ENCODE measurements around the gene ZNF622. TPM values are rescaled to one million over a fixed set of nuclear protein-coding genes. Genes with fewer than 3 reads are reported as not detected.
A peak's percentile ranks its signal among the peaks of the same experiment; 100 is the strongest.
"Not testable (repeated sequence)": the region's sequence is repeated elsewhere in the genome, so short reads cannot be mapped to it uniquely, and the experiment has no call there.

Gene ZNF622
- total RNA-seq, 1 experiment from 2014 or later = 112 TPM

DNA sequence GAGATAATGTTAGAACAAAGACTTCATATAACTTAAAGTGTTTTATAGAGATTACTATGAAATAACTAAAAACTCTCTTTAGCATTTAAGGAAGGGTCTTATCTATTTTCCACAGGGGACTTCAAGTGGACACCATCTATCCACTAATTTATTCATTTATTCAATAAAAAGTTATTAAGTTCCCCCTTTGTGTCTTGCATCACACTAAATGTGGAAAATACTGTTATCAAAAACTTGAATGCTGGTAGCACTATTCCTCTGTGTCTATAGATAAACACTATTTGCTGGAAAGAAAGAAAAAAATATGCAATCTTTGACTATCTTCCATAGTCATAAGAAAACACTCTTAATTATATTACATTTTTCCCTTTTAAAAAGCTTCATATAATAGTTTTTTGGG is 20.1 kb upstream of the ZNF622 start:
- no peak for DNase-seq (ENCODE audit: low read depth, low spot score)
- in situ Hi-C loops (cut with HindIII; ENCODE audit: low pct_unique_long_range_greater_than_20kb, low sequenced_read_pairs) = loop anchor here (25.0 kb wide), 1 partner anchor 177 kb away; no protein-coding TSS in a partner anchor

GRCh38 chr5:16484081-16484480 is 18.5 kb upstream of the ZNF622 start:
- DNase-seq (ENCODE audit: low read depth, low spot score) = no peak
- in situ Hi-C loops (cut with HindIII; ENCODE audit: low pct_unique_long_range_greater_than_20kb, low sequenced_read_pairs) = loop anchor here (25.0 kb wide), 1 partner anchor 178 kb away; no protein-coding TSS in a partner anchor

GRCh38 chr5:16483361-16483760 is 17.8 kb upstream of the ZNF622 start:
- no peak for DNase-seq (ENCODE audit: low read depth, low spot score)
- in situ Hi-C loops (cut with HindIII; ENCODE audit: low pct_unique_long_range_greater_than_20kb, low sequenced_read_pairs) = loop anchor here (25.0 kb wide), 1 partner anchor 179 kb away; no protein-coding TSS in a partner anchor

- in situ Hi-C loops (cut with HindIII; ENCODE audit: low pct_unique_long_range_greater_than_20kb, low sequenced_read_pairs) = loop anchor here (25.0 kb wide), 1 partner anchor 179 kb away; no protein-coding TSS in a partner anchor
- no peak for DNase-seq (ENCODE audit: low read depth, low spot score)
These were observed 17.3 kb upstream of the ZNF622 start for GRCh38 chr5:16482891-16483290.

GRCh38 chr5:16480821-16481538 is 15.4 kb upstream of the ZNF622 start:
- DNase-seq (ENCODE audit: low read depth, low spot score) = no peak
- in situ Hi-C loops (cut with HindIII; ENCODE audit: low pct_unique_long_range_greater_than_20kb, low sequenced_read_pairs) = loop anchor here (25.0 kb wide), 1 partner anchor 181 kb away; no protein-coding TSS in a partner anchor

GRCh38 chr5:16480144-16480543 is 14.5 kb upstream of the ZNF622 start:
- in situ Hi-C loops (cut with HindIII; ENCODE audit: low pct_unique_long_range_greater_than_20kb, low sequenced_read_pairs) = loop anchor here (25.0 kb wide), 1 partner anchor 182 kb away; no protein-coding TSS in a partner anchor
- DNase-seq (ENCODE audit: low read depth, low spot score) = no peak

- no peak for DNase-seq (ENCODE audit: low read depth, low spot score)
- in situ Hi-C loops (cut with HindIII; ENCODE audit: low pct_unique_long_range_greater_than_20kb, low sequenced_read_pairs) = loop anchor here (25.0 kb wide), 1 partner anchor 185 kb away; no protein-coding TSS in a partner anchor
These were observed 11.9 kb upstream of the ZNF622 start for GRCh38 chr5:16477541-16477940.

DNA sequence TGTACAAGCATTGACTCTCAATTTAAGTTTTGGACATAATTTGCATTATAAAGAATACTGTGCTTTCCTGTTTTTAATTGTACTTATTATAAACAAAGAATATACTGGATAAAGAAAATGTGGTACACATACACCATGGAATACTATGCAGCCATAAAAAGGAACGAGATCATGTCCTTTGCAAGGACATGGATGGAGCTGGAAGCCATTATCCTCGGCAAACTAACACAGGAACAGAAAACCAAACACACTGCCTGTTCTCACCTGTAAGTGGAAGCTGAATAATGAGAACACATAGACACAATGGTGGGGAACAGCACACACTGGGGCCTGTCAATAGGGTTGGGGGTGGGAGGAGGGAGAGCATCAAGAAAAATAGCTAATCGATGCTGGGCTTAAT is 10.8 kb upstream of the ZNF622 start:
- in situ Hi-C loops (cut with HindIII; ENCODE audit: low pct_unique_long_range_greater_than_20kb, low sequenced_read_pairs) = loop anchor here (25.0 kb wide), 1 partner anchor 186 kb away; no protein-coding TSS in a partner anchor
- DNase-seq (ENCODE audit: low read depth, low spot score) = not testable (repeated sequence)

DNA sequence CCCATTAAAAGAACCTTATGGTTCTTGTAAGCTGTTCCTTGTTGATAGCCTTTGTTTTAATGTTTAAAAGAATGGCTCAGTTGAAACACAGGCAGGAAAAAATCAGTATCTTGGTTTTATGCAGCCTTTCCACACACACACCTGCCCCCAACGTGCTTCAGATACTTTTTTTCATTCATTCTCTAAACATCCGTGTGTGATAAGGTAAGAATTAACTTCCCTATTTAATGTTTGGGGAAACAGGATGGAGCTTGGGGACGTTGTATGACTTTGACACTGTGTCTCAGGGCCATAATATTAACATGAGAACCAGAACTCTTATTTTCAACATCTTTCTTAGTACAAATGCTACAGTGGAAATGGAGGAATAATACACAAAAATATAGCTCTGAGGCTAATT is 5.8 kb upstream of the ZNF622 start:
- DNase-seq (ENCODE audit: low read depth, low spot score) = no peak
- in situ Hi-C loops (cut with HindIII; ENCODE audit: low pct_unique_long_range_greater_than_20kb, low sequenced_read_pairs) = no loop called here

GRCh38 chr5:16467363-16468219 is 2.0 kb upstream of the ZNF622 start:
- DNase-seq (ENCODE audit: low read depth, low spot score) = no peak
- in situ Hi-C loops (cut with HindIII; ENCODE audit: low pct_unique_long_range_greater_than_20kb, low sequenced_read_pairs) = no loop called here

GRCh38 chr5:16464664-16465543 is 696 bp downstream of the ZNF622 start:
- DNase-seq (ENCODE audit: low read depth, low spot score) = no peak
- in situ Hi-C loops (cut with HindIII; ENCODE audit: low pct_unique_long_range_greater_than_20kb, low sequenced_read_pairs) = no loop called here

DNA sequence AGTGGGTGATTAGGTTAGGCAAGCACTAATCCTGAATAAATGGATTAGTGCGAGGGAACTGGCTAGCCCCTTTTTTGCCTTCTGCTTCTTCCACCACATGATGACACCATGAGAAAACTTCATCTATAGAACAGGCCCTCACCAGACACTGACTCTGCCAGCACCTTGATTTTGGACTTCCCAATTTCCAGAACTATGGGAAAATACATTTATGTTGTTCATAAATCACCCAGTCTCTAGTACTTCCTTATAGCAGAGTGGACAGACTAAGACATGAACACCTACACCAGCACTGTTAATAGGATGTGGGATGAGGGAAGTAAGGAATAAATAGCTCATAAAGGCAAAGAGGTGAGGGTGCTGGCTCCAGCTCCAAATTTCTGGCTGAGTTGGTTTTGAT is 1.4 kb downstream of the ZNF622 start:
- in situ Hi-C loops (cut with HindIII; ENCODE audit: low pct_unique_long_range_greater_than_20kb, low sequenced_read_pairs) = no loop called here
- DNase-seq (ENCODE audit: low read depth, low spot score) = no peak

DNA sequence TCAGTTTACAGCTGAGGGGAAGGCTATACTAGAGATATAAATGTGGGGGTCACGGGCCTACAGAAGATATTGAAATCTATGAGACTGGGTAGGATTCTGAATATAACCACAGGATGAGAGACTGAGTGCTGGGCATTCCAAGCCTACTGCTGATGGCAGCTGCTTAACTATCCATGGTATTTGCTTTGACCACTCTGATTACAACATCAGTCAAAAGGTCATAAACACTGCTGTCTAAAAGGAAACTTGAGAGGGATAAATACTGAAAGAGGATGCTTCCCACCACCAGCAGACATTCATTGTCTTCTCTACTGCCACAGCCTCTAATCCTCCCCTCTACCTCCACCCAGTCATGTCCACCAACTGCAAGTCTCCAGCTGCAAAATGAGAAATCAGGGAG is 3.8 kb downstream of the ZNF622 start:
- in situ Hi-C loops (cut with HindIII; ENCODE audit: low pct_unique_long_range_greater_than_20kb, low sequenced_read_pairs) = no loop called here
- DNase-seq (ENCODE audit: low read depth, low spot score) = peak; percentile 49

DNA sequence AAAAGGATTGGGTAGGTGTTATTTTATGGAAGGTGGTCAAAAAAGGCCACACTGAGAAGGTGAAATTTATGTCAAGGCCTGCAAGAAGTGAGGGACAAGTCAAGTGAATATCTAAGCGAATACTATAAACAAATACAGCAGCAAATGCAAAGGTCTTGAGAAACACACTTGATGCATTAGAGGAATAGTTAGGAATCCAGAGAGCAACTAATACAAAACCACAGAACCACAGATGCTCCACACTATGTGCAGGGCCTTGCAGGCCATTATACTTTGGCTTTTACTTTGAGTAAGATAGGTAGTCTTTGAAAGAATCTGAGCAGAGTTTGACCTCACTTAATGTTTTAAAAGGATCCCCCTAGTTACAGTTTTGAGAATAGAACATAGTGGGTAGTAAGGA is 4.6 kb downstream of the ZNF622 start:
- in situ Hi-C loops (cut with HindIII; ENCODE audit: low pct_unique_long_range_greater_than_20kb, low sequenced_read_pairs) = no loop called here
- no peak for DNase-seq (ENCODE audit: low read depth, low spot score)

DNA sequence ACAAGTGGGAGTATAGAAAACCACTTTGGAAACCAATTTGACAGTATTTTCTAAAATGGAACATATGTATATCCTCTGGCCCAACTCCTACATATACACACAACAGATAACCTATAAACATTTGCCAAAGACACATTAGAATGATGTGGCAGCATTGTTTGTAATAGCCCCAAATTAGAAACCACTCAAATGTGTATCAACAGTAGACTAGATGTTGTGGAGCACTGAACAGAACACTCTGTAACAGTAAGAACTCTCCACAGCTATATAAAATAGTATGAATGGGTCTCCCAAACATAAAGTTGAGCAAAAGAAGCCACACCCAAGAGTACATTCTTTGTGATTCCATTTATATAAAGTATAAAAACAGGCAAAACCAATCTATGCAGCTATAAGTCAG is 6.1 kb downstream of the ZNF622 start:
- DNase-seq (ENCODE audit: low read depth, low spot score) = no peak
- in situ Hi-C loops (cut with HindIII; ENCODE audit: low pct_unique_long_range_greater_than_20kb, low sequenced_read_pairs) = no loop called here

DNA sequence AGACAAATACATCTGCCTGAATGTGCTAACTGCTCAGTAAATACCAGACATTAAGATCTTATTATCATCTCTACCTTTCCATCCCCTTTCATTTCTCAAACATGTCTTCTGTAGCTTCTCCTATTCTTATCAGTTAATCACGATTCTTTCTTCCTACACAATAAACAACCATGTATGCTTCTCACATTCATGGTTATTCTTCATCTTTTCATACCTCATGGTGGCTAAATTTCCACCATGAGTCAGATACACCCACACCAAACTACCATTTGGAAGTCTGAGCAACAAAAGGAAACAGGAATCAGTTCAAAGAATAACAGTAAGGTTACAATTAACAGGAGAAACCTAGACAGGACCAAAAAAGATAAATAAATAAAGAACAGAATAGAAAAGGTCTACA is 7.7 kb downstream of the ZNF622 start:
- in situ Hi-C loops (cut with HindIII; ENCODE audit: low pct_unique_long_range_greater_than_20kb, low sequenced_read_pairs) = no loop called here
- no peak for DNase-seq (ENCODE audit: low read depth, low spot score)

DNA sequence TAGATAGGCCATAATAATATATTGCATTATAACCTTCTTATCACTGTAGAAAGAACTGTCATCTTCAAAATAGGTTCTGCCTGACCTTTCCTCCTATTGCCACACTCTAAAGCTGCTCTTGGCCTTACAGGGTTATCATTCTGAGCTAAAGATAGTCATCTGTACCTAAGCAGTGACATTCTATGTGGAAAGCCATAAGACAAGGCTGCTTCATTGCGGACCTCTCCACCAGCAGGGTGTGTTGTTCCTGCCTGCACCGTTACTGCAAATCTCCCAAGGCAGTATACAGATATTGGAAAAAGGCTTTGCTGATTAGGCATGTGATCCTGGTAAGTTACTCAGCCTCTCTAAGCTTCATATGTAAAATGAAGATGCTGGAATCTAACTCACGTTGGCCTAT is 8.1 kb downstream of the ZNF622 start:
- DNase-seq (ENCODE audit: low read depth, low spot score) = peak; percentile 69
- in situ Hi-C loops (cut with HindIII; ENCODE audit: low pct_unique_long_range_greater_than_20kb, low sequenced_read_pairs) = no loop called here

Data from SK-MEL-5 (cell line).